Fibroblast of skin of left quadriceps (primary cell): ENCODE measurements around the gene NAT8.
"Not testable (repeated sequence)": the region's sequence is repeated elsewhere in the genome, so short reads cannot be mapped to it uniquely, and the experiment has no call there.

Experiments used
- DNase-seq, 2 experiments: peaks; one replicate each; pipeline ENCODE4 v3.0.0-alpha.2; 2013; ENCODE audit warnings: low read depth in 2 of 2

Gene NAT8

DNA sequence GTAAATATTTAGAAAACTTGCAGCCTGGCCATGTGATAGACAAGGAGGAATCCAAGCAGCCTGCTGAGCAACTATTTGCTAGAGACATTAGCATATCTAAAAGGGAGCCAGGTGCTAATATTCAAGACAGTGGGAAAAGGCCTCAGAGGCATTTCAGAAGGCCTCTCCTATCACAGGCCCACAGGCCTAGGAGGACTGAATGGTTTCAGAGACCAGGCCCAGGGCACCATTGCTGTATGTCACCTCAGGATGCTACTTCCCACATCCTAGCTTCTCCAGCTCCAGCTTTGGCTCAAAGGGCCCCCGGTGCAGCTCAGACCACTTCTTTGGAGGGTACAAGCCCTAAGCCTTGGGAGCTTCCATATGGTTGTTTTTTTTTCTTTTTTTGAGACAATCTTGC lies 3.8 kb downstream of the NAT8 start:
- no peak for DNase-seq

GRCh38 chr2:73636977-73637376 lies 5.2 kb downstream of the NAT8 start:
- DNase-seq, result not testable (repeated sequence)

- DNase-seq, result not testable (repeated sequence)
Observed at GRCh38 chr2:73630662-73631266, 11.5 kb downstream of the NAT8 start.

DNA sequence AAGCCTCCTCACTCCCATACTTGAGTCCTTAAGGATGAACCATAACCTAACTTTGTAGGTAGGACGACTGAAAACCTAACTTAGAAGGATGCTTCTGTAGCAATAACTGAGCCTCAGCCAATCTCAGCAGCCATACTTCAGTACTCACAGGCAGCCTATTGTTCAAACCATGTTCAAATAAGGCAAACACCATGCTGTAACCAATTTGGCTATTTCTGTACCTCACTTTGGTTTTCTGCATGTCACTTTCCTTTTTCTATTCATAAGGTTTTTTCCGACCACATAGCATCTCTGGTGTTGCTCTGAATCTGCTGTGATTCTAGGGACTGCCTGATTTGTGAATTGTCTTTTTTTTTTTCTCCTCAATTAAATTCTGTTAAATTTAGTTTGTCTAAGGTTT lies 13.7 kb downstream of the NAT8 start:
- not testable (repeated sequence) for DNase-seq

GRCh38 chr2:73626237-73626636 lies 16.0 kb downstream of the NAT8 start:
- DNase-seq, result not testable (repeated sequence)

DNA sequence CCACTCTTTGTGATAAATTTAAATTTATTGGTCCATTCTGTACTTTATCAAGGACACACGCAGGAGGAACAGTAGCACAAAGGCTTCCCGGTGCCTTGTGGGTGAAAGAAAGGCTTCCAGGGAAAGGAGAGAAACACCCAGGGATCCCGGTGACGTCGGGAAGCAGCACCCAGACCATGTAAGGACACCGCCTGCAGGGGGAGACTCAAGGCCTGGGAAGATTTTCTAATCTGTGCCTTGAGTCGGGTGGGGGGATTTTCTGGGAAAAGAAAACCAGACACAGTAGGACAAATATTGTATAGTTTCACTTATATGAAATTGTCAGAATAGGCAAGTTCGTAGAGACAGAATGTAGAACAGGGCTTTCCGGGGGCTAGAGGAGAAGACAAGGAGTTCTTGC lies 17.6 kb downstream of the NAT8 start:
- not testable (repeated sequence) for DNase-seq

GRCh38 chr2:73624036-73624435 lies 18.2 kb downstream of the NAT8 start:
- DNase-seq, result not testable (repeated sequence)

- not testable (repeated sequence) for DNase-seq
Observed at GRCh38 chr2:73619925-73620324, 22.3 kb downstream of the NAT8 start.

- DNase-seq, result no peak
Observed at GRCh38 chr2:73614997-73615396, 27.2 kb downstream of the NAT8 start.

DNA sequence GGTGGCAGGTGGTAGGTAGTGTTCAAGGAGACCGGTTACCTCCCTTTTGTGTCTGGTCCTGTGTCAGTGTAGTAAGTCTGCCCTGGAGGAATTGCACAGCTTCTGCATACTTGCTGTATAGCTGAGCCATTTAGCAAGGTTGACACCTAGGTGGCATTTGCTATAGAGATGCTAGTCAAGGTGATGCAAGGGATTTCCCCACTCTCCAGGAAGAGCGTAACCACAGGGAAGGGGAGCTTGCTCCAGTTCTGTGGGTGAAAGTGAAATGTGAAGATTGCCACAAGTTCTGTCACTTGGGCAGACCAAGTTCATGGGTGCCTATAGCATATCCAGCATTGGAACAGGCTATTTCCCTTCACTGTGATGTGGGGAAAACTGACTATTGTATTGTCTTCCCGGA lies 28.1 kb downstream of the NAT8 start:
- no peak for DNase-seq

- DNase-seq, result no peak
Observed at GRCh38 chr2:73611867-73612266, 30.4 kb downstream of the NAT8 start.

GRCh38 chr2:73611193-73611592 lies 31.0 kb downstream of the NAT8 start:
- no peak for DNase-seq

DNA sequence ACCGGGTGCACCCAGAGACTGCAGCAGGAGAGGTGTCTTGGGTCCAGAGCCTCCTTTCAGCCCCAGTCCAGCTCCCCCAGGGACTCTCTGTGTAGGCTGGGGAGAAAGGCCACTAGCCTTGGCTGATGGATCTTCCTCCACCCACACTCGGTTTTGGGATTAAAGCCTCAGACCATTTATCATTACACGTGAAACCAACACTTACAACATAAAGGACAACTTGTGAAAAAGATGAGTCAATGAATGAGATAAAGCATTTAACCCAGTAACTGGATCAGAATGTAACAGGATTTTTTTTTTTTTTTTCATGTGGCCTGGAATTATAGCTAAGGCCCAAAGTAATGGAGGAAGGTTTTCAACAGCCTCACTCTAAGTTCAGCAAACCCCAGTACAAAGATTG lies 32.1 kb downstream of the NAT8 start:
- no peak for DNase-seq

DNA sequence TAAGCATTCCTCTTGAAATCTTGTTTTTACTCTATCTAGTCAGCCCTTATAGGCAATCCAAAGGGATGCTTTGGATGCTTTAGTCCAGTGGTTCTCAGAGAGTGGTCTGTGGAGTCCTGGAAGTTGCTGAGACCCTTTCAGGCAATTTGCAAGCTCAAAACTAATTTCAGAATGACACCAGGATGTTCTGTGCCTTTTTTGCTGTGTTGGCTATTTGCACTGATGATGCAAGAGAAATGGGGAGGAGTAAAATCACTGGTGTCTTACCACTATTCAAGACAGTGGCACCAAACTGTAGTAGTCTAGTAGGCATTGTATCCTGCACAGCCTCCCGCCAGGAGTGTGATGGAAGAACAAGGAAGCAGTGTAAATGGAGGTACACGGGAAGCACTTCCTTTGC lies 37.6 kb downstream of the NAT8 start:
- not testable (repeated sequence) for DNase-seq

GRCh38 chr2:73603099-73603588 lies 39.1 kb downstream of the NAT8 start:
- peak; percentile 15 to 17 for DNase-seq

- DNase-seq, result no peak
Observed at GRCh38 chr2:73601780-73602179, 40.4 kb downstream of the NAT8 start.

- no peak for DNase-seq
Observed at GRCh38 chr2:73594251-73594650, 48.0 kb downstream of the NAT8 start.

- no peak for DNase-seq
Observed at GRCh38 chr2:73593680-73594079, 48.5 kb downstream of the NAT8 start.
